Osteoblast (primary cell): ENCODE measurements around the gene DYNAP. TPM values are rescaled to one million over a fixed set of nuclear protein-coding genes. Genes with fewer than 3 reads are reported as not detected.

Source experiments
- DNase-seq: peaks from one replicate; pipeline ENCODE4 v3.0.0; 2011; ENCODE audit warnings: low spot score, mixed read lengths; ENCODE audit not compliant: insufficient read length; ENCODE audit errors: missing footprints
- H2AFZ ChIP-seq: 2 replicates; pipeline ENCODE4 v1.6.0; 2011; ENCODE audit warnings: mild to moderate bottlenecking, low read length
- H3K27ac ChIP-seq: 2 replicates; pipeline ENCODE4 v1.5.1; 2011; ENCODE audit warnings: mild to moderate bottlenecking, low read depth, low read length, moderate library complexity
- H3K27me3 ChIP-seq: 2 replicates; pipeline ENCODE4 v1.6.0; 2012; ENCODE audit warnings: mild to moderate bottlenecking, control low read depth, inconsistent platforms, low read length, moderate library complexity; ENCODE audit not compliant: insufficient read depth
- H3K36me3 ChIP-seq: 2 replicates; pipeline ENCODE4 v1.5.1; 2011; ENCODE audit warnings: mild to moderate bottlenecking, low read length, control low read depth, moderate library complexity; ENCODE audit not compliant: insufficient read depth
- H3K4me1 ChIP-seq: 2 replicates; pipeline ENCODE4 v1.5.1; 2011; ENCODE audit warnings: mild to moderate bottlenecking, low read length, control low read depth, moderate library complexity; ENCODE audit not compliant: insufficient read depth
- H3K4me2 ChIP-seq: 2 replicates; pipeline ENCODE4 v1.6.0; 2011; ENCODE audit warnings: mild to moderate bottlenecking, low read length; ENCODE audit not compliant: insufficient read depth
- H3K4me3 ChIP-seq: fragments of 200-600 bp; sonication (generic); 3 replicates; pipeline ENCODE4 v1.5.1; 2012; ENCODE audit warnings: mild to moderate bottlenecking, low read length, inconsistent platforms; ENCODE audit not compliant: insufficient read depth
- H3K79me2 ChIP-seq: 2 replicates; pipeline ENCODE4 v1.6.0; 2012; ENCODE audit warnings: mild to moderate bottlenecking, low read length, control low read depth, inconsistent platforms; ENCODE audit not compliant: insufficient read depth
- H3K9me3 ChIP-seq: 2 replicates; pipeline ENCODE4 v1.5.1; 2011; ENCODE audit warnings: low read depth, low read length, control low read depth
- H4K20me1 ChIP-seq: 2 replicates; pipeline ENCODE4 v1.6.0; 2012; ENCODE audit warnings: mild to moderate bottlenecking, low read length, control low read depth; ENCODE audit not compliant: insufficient read depth
- CTCF ChIP-seq: IDR thresholded peaks from 2 replicates; pipeline ENCODE4 v1.5.1; 2011; ENCODE audit warnings: mild to moderate bottlenecking, low read depth, low read length, moderate library complexity; ENCODE audit errors: extremely low read depth
- total RNA-seq: library from RNA; depleted of rRNA; stranded (reverse); fragments of >200 nt; gene quantifications from 2 replicates; pipeline ENCODE4 v1.2.3, GENCODE V29; 2012

Gene DYNAP
- total RNA-seq, 1 donor = not detected

GRCh38 chr18:54630963-54631362 is 39.9 kb downstream of the DYNAP start:
- Histone ChIP-seq H3K27me3 (no peaks in the 10 kb centered on the region), H3K4me3 (no peak overlapping the region), H2AFZ (no peak overlapping the region), H3K27ac (no peak overlapping the region), H3K4me2 (no peak overlapping the region), H3K79me2 (no peaks in the 10 kb centered on the region), H4K20me1 (no peaks in the 10 kb centered on the region), H3K36me3 (no peaks in the 10 kb centered on the region), H3K9me3 (no peaks in the 10 kb centered on the region), H3K4me1 (no peaks in the 10 kb centered on the region)
- no peak for DNase-seq
- no peak for TF ChIP-seq CTCF

GRCh38 chr18:54636217-54636616 is 45.2 kb downstream of the DYNAP start:
- H3K9me3 ChIP-seq = no peaks in the 10 kb centered on the region
- no peak overlapping the region for H3K4me3 ChIP-seq
- no peaks in the 10 kb centered on the region for H4K20me1 ChIP-seq
- H3K27ac ChIP-seq = no peak overlapping the region
- H3K36me3 ChIP-seq = no peaks in the 10 kb centered on the region
- H3K27me3 ChIP-seq = no peaks in the 10 kb centered on the region
- TF ChIP-seq CTCF = no peak
- no peak for DNase-seq
- H3K79me2 ChIP-seq = no peaks in the 10 kb centered on the region
- no peak overlapping the region for H3K4me2 ChIP-seq
- H2AFZ ChIP-seq = no peak overlapping the region
- H3K4me1 ChIP-seq = no peaks in the 10 kb centered on the region

- H3K36me3 ChIP-seq = no peaks in the 10 kb centered on the region
- DNase-seq = no peak
- H4K20me1 ChIP-seq = no peaks in the 10 kb centered on the region
- no peaks in the 10 kb centered on the region for H3K9me3 ChIP-seq
- no peak for TF ChIP-seq CTCF
- H3K27me3 ChIP-seq = no peaks in the 10 kb centered on the region
- H3K79me2 ChIP-seq = no peaks in the 10 kb centered on the region
- H2AFZ ChIP-seq = no peak overlapping the region
- H3K4me3 ChIP-seq = no peak overlapping the region
- H3K4me1 ChIP-seq = no peaks in the 10 kb centered on the region
- H3K27ac ChIP-seq = no peak overlapping the region
- H3K4me2 ChIP-seq = no peak overlapping the region
These were observed 50.7 kb downstream of the DYNAP start for GRCh38 chr18:54641734-54642133.

GRCh38 chr18:54647176-54647575 is 56.1 kb downstream of the DYNAP start:
- Histone ChIP-seq H3K27me3 (no peaks in the 10 kb centered on the region), H4K20me1 (no peaks in the 10 kb centered on the region), H3K4me2 (no peak overlapping the region), H2AFZ (no peak overlapping the region), H3K36me3 (no peaks in the 10 kb centered on the region), H3K27ac (no peak overlapping the region), H3K9me3 (no peaks in the 10 kb centered on the region), H3K79me2 (no peaks in the 10 kb centered on the region), H3K4me3 (no peak overlapping the region), H3K4me1 (no peaks in the 10 kb centered on the region)
- TF ChIP-seq CTCF = peak; percentile 33
- no peak for DNase-seq

Other genes with a start within 250 kb of the DYNAP start
- not detected in 2 replicates for gene STARD6, start 233.4 kb upstream of the DYNAP start, total RNA-seq
- gene C18orf54, start 233.3 kb upstream of the DYNAP start, total RNA-seq = 1.8 TPM in 2 replicates
- gene RAB27B, start 237.2 kb downstream of the DYNAP start, total RNA-seq = 55.7 and 99.0 TPM in 2 replicates